Activated CD4-positive, CD25-positive, alpha-beta regulatory T cell treated with anti-CD3 and anti-CD28 coated beads, Interleukin-2, amount 50 U/mL, for 72 hours (primary cell): ENCODE data around the gene KLF5.
"Not testable (repeated sequence)": the region's sequence is repeated elsewhere in the genome, so short reads cannot be mapped to it uniquely, and the experiment has no call there.

ENCODE experiments used
- DNase-seq: peaks from one replicate; pipeline ENCODE4 v3.0.0; 2021

Gene KLF5

DNA sequence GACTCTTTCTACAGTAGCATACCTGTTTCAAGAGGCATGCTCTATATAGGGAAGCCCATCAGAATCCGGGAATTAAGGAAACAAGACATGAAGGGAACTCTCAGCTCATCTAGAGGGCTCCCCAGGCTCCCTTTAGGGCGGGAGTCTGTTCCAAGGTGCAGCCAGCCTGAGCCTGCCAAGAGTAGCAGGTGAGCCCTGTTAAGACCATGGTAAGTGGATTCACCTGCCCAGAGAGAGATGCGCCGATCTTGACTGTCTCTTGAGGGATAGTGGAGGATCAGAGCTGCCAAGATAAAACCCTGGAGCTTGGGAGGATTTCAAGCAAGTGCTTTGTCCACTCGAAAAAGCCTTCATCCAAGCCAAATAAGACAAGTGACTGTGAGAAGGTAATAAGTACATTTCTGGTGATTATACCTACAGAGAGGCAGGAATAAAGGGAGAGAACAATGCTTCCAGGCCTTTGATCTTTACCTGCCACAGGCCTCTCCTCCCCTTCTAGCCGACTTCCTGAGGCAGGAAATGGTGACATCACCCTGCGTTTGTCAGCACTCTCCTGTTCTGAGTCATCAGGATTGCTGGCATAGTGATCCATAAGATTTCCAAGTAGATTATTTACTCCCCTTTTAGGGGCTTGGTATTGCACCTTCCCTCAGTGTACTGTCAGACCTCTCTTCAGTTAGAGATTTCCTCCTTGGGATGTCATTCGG, 31.5 kb downstream of the KLF5 start:
- no peak for DNase-seq

GRCh38 chr13:73090823-73091187, 32.0 kb downstream of the KLF5 start:
- DNase-seq: no peak

- no peak for DNase-seq
Observed at GRCh38 chr13:73092829-73093228, 34.0 kb downstream of the KLF5 start.

DNA sequence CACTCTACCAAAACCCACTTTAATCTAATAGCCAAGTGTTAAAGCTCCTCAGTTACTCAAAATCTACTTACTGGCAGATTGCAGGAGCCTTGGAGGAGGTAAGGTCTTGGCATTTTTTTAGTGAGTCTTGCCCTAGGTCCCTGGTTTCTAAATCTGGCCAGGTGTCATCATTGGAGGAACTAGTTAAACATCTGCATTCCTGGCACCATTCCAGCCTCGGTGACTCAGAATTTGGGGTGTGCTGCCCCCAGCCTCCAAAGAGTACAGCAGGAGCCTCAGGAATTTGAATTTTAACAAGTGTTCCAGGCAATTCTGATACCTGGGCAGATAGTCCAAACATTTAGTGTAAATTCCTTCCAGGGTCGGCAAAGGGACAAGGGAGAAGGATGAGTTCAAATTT, 37.4 kb downstream of the KLF5 start:
- DNase-seq: no peak

- no peak for DNase-seq
Observed at GRCh38 chr13:73096638-73097037, 37.8 kb downstream of the KLF5 start.

GRCh38 chr13:73100781-73101180, 42.0 kb downstream of the KLF5 start:
- not testable (repeated sequence) for DNase-seq

GRCh38 chr13:73101351-73102007, 42.7 kb downstream of the KLF5 start:
- no peak for DNase-seq

DNA sequence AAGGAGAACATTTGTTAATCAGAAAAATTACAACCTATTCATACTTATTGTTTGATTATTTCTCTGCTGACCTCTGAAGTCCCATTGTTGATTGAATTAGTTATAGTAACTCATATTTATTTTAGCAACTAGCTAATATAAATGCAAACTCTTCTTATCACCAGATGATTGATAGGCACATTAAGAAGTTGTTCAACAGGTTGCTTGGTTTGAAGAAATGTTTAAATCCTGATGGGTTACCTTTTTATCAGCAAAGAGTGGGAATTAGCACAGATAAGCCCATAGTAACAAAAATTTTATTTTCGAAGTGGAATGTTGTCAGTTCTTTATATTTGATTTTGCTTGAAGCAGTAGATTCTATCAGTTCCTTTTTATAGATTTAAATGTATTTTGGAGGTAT, 44.4 kb downstream of the KLF5 start:
- no peak for DNase-seq

- no peak for DNase-seq
Observed at GRCh38 chr13:73106513-73107178, 47.8 kb downstream of the KLF5 start.

GRCh38 chr13:73107481-73107880, 48.7 kb downstream of the KLF5 start:
- no peak for DNase-seq

DNA sequence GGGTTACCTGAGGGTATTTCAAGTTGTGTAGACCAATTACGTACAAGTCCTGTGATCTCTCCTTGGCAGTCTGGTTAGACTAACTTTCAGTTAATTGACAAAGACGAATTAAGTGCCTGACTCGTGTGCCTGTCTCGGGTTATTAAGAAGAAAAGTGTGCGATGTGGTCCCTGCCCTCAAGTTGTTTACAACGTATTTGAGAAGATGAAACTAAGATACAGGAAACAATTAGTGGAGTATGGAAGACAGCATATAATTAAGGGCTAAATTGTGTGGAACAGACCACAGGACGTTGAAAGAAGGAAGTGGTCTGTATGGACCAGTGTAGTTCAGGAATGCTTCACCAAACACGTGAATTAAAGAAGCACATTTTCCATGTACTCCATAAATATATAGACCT, 49.2 kb downstream of the KLF5 start:
- no peak for DNase-seq

DNA sequence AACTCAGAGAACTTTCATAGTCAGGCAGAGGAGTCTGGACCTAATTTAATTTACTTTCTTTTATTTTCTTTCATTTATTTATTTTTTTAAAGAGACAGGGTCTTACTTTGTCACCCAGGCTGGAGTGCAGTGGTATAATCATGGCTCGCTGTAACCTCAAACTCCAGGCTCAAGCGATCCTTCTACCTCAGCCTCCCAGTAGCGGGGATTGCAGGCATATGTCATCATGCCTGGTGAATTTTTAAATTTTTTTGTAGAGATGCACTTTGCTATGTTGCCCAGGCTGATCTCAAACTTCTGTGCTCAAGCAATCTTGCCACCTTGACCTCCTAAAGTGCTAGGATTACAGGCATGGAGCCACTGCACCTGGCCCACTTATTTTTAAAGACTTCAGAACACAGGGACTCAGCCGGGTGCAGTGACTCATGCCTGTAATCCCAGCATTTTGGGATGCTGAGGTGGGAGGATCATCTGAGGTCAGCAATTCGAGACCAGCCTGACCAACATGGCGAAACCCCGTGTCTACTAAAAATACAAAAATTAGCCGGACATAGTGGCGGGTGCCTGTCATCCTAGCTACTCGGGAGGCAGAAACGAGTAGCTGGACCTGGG, 50.6 kb downstream of the KLF5 start:
- DNase-seq: no peak

DNA sequence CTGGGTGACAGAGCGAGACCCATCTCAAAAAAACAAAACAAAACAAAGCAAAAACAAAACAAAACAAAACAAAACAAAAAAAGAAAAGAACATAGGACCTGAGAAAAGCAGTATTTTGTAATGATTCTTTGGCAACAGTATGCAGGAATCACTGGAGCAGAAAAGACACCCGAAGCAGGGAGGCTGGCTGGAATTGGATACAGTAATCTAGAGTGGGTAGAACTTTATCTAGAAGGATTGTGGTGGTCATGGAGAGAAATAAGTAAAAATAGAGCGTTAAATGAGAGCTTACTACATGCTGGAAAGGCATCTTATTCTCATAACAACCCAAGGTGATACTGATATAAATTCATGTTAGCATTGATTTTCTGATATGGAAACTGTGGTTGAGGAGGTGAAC, 51.2 kb downstream of the KLF5 start:
- no peak for DNase-seq

DNA sequence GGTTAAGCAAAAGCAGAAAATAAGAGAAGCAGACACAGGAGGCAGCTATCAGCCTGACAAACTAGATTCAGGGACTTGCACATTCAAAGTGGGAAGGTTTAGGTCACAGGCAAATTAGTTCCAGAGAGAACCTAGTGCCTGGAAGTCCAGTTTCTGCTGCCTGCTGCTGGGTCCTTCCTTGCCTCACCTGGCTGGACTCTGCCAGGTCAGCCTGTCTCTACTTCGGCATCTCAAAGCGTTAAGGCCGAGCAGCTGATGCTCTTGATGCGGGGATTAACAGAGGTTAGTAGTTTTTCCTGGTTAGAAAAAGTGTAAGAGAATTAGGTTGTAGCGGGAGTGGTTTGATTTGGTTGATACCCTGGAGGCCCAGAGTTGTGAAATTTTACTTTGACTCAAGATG, 52.0 kb downstream of the KLF5 start:
- DNase-seq: no peak

- DNase-seq: no peak
Observed at GRCh38 chr13:73111331-73111730, 52.5 kb downstream of the KLF5 start.

- no peak for DNase-seq
Observed at GRCh38 chr13:73119612-73120011, 60.8 kb downstream of the KLF5 start.
